Panc1 (cell line): ENCODE measurements around the gene RC3H1.

Experiments
- POLR2AphosphoS5 ChIP-seq: IDR thresholded peaks from 2 replicates; pipeline ENCODE4 v1.6.1; 2012; ENCODE audit warnings: mild to moderate bottlenecking, low read depth, low read length, moderate library complexity
- SIN3A ChIP-seq: IDR thresholded peaks from 2 replicates; pipeline ENCODE4 v1.6.1; 2012; ENCODE audit warnings: low read depth, mild to moderate bottlenecking, low read length, moderate library complexity, borderline replicate concordance; ENCODE audit not compliant: insufficient read depth
- TF ChIP-seq, protein P1 (sequence below): fragments of 450-650 bp; IDR thresholded peaks from 2 replicates; pipeline ENCODE4 v1.5.1; 2017; ENCODE audit warnings: mild to moderate bottlenecking
- TF ChIP-seq, protein P2 (sequence below), 2 experiments: IDR thresholded peaks; 2 replicates each; pipeline ENCODE4 v1.6.1; 2011 to 2012; ENCODE audit warnings: low read depth in 2 of 2, control low read depth in 1 of 2, low read length in 1 of 2, mild to moderate bottlenecking in 1 of 2, moderate library complexity in 1 of 2; ENCODE audit not compliant: insufficient read depth in 1 of 2

DNA sequence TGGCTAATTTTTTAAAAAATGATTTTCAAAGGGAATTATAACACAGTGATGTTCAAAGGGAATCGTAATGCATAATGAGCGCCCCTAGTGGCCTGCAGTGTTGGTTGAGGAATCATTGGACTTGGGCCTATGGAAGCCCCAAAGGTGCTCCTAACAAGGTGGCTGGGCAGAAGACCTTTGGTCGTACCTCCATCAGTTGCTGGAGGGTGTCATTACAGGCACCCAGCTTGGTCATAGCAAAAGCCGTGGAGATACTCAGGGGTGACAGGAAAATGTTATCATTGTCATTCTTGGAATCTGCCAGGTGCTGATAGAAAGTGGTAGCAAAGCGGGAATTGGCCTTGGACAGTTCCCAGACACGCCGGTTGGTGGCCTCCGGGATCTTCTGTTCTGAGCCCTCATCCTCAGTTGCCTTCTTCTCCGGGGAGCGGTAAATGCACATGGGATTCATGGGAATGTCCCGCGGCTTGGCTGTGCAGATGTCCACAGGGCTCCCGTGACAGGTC lies 107.7 kb downstream of the RC3H1 start:
- TF ChIP-seq, protein P1, sequence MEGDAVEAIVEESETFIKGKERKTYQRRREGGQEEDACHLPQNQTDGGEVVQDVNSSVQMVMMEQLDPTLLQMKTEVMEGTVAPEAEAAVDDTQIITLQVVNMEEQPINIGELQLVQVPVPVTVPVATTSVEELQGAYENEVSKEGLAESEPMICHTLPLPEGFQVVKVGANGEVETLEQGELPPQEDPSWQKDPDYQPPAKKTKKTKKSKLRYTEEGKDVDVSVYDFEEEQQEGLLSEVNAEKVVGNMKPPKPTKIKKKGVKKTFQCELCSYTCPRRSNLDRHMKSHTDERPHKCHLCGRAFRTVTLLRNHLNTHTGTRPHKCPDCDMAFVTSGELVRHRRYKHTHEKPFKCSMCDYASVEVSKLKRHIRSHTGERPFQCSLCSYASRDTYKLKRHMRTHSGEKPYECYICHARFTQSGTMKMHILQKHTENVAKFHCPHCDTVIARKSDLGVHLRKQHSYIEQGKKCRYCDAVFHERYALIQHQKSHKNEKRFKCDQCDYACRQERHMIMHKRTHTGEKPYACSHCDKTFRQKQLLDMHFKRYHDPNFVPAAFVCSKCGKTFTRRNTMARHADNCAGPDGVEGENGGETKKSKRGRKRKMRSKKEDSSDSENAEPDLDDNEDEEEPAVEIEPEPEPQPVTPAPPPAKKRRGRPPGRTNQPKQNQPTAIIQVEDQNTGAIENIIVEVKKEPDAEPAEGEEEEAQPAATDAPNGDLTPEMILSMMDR = peak; percentile 86
- TF ChIP-seq SIN3A (no peak), POLR2AphosphoS5 (no peak)
- TF ChIP-seq, protein P2, sequence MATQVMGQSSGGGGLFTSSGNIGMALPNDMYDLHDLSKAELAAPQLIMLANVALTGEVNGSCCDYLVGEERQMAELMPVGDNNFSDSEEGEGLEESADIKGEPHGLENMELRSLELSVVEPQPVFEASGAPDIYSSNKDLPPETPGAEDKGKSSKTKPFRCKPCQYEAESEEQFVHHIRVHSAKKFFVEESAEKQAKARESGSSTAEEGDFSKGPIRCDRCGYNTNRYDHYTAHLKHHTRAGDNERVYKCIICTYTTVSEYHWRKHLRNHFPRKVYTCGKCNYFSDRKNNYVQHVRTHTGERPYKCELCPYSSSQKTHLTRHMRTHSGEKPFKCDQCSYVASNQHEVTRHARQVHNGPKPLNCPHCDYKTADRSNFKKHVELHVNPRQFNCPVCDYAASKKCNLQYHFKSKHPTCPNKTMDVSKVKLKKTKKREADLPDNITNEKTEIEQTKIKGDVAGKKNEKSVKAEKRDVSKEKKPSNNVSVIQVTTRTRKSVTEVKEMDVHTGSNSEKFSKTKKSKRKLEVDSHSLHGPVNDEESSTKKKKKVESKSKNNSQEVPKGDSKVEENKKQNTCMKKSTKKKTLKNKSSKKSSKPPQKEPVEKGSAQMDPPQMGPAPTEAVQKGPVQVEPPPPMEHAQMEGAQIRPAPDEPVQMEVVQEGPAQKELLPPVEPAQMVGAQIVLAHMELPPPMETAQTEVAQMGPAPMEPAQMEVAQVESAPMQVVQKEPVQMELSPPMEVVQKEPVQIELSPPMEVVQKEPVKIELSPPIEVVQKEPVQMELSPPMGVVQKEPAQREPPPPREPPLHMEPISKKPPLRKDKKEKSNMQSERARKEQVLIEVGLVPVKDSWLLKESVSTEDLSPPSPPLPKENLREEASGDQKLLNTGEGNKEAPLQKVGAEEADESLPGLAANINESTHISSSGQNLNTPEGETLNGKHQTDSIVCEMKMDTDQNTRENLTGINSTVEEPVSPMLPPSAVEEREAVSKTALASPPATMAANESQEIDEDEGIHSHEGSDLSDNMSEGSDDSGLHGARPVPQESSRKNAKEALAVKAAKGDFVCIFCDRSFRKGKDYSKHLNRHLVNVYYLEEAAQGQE (IDR thresholded peaks at IDR 0.05; ENCODE audit: insufficient read depth in 1 of 2, low read depth in 2 of 2, low read length in 1 of 2) = no peak
